Activated T-cell treated with anti-CD3 and anti-CD28 coated beads for 4 hours (primary cell): Measurements from ENCODE around the gene ZYG11A.

Source experiments
- DNase-seq: peaks from one replicate; pipeline ENCODE4 v3.0.0-alpha.2; 2020

Gene ZYG11A

GRCh38 chr1:52880206-52880605 is 37.6 kb downstream of the ZYG11A start:
- DNase-seq: no peak

GRCh38 chr1:52887483-52887882 is 44.9 kb downstream of the ZYG11A start:
- DNase-seq: no peak

GRCh38 chr1:52892424-52893215 is 50.1 kb downstream of the ZYG11A start:
- DNase-seq: no peak

GRCh38 chr1:52899445-52899894 is 56.9 kb downstream of the ZYG11A start:
- no peak for DNase-seq

- no peak for DNase-seq
Observed at GRCh38 chr1:52900402-52900801, 57.8 kb downstream of the ZYG11A start.

GRCh38 chr1:52901384-52901783 is 58.8 kb downstream of the ZYG11A start:
- DNase-seq: no peak

GRCh38 chr1:52904208-52904926 is 61.8 kb downstream of the ZYG11A start:
- DNase-seq: no peak

GRCh38 chr1:52904927-52905698 is 62.6 kb downstream of the ZYG11A start:
- no peak for DNase-seq

GRCh38 chr1:52906135-52906603 is 63.6 kb downstream of the ZYG11A start:
- no peak for DNase-seq

GRCh38 chr1:52907068-52907811 is 64.7 kb downstream of the ZYG11A start:
- no peak for DNase-seq

- no peak for DNase-seq
Observed at GRCh38 chr1:52907812-52908153, 65.2 kb downstream of the ZYG11A start.

- no peak for DNase-seq
Observed at GRCh38 chr1:52911541-52911940, 69.0 kb downstream of the ZYG11A start.

GRCh38 chr1:52913014-52913413 is 70.5 kb downstream of the ZYG11A start:
- no peak for DNase-seq

- DNase-seq: no peak
Observed at GRCh38 chr1:52913537-52913936, 71.0 kb downstream of the ZYG11A start.

- no peak for DNase-seq
Observed at GRCh38 chr1:52914463-52914862, 71.9 kb downstream of the ZYG11A start.

GRCh38 chr1:52915211-52915854 is 72.8 kb downstream of the ZYG11A start:
- no peak for DNase-seq

- no peak for DNase-seq
Observed at GRCh38 chr1:52915855-52916220, 73.3 kb downstream of the ZYG11A start.

GRCh38 chr1:52916241-52916975 is 73.8 kb downstream of the ZYG11A start:
- DNase-seq: no peak

- no peak for DNase-seq
Observed at GRCh38 chr1:52917156-52917555, 74.6 kb downstream of the ZYG11A start.

- DNase-seq: no peak
Observed at GRCh38 chr1:52917581-52917980, 75.0 kb downstream of the ZYG11A start.

- DNase-seq: no peak
Observed at GRCh38 chr1:52918201-52918600, 75.6 kb downstream of the ZYG11A start.
